Heart right ventricle (tissue), 16 donors: ENCODE measurements around the gene ACOX3. TPM values are rescaled to one million over a fixed set of nuclear protein-coding genes. Genes with fewer than 3 reads are reported as not detected.

Experiments
- ATAC-seq, 8 donors: fragments of 200-7000 bp; cut with Tn5 transposase; one replicate each; pipeline ENCODE4 v1.9.1; 2020; ENCODE audit warnings: mild to moderate bottlenecking in 8 of 8, moderate library complexity in 8 of 8, moderate number of reproducible peaks in 1 of 8
- DNase-seq, 2 donors: peaks; one replicate each; pipeline ENCODE4 v3.0.0-alpha.2; 2020
- H3K27ac ChIP-seq, 10 donors: fragments of 200-600 bp; sonication (generic) in 2 of 10; one replicate each; pipeline versions ENCODE4 v1.5.0 to v1.8.0; 2020 to 2022; ENCODE audit warnings: mild to moderate bottlenecking in 3 of 10
- H3K27me3 ChIP-seq, 7 donors: fragments of 200-600 bp; one replicate each; pipeline ENCODE4 v1.8.0; 2021 to 2022; ENCODE audit warnings: mild to moderate bottlenecking in 2 of 7
- H3K36me3 ChIP-seq, 9 donors: fragments of 200-600 bp; sonication (generic) in 1 of 9; one replicate each; pipeline versions ENCODE4 v1.5.0 to v1.8.0; 2020 to 2022; ENCODE audit warnings: mild to moderate bottlenecking in 2 of 9
- H3K4me1 ChIP-seq, 9 donors: fragments of 200-600 bp; sonication (generic) in 1 of 9; one replicate each; pipeline versions ENCODE4 v1.5.0 to v1.8.0; 2020 to 2022; ENCODE audit warnings: mild to moderate bottlenecking in 4 of 9
- H3K4me3 ChIP-seq, 10 donors: fragments of 200-600 bp; sonication (generic) in 2 of 10; one replicate each; pipeline versions ENCODE4 v1.5.0 to v1.8.0; 2020 to 2022; ENCODE audit warnings: mild to moderate bottlenecking in 7 of 10, moderate library complexity in 2 of 10
- H3K9me3 ChIP-seq, 11 donors: fragments of 200-600 bp in 10 of 11; sonication (generic) in 2 of 11; one replicate each; pipeline versions ENCODE4 v1.5.0 to v1.8.0; 2013 to 2022; ENCODE audit warnings: mild to moderate bottlenecking in 2 of 11, control low read depth in 1 of 11, moderate library complexity in 1 of 11
- CTCF ChIP-seq, 9 donors: fragments of 200-600 bp; sonication (generic) in 2 of 9; IDR thresholded peaks; one replicate each; pipeline versions ENCODE4 v1.5.0 to v1.8.0; 2021 to 2022; ENCODE audit warnings: antibody characterized with exemption in 9 of 9, mild to moderate bottlenecking in 5 of 9, moderate library complexity in 1 of 9
- WGBS, 2 donors: extraction: QIAGEN DNeasy Blood & Tissue Kit; methylation state at CpG; one replicate each; pipeline ENCODE4 v1.1.7; 2013; ENCODE audit warnings: inconsistent platforms in 1 of 2; 5-methylcytosine and 5-hydroxymethylcytosine counted together
- intact Hi-C, 10 donors: fragments of 100-400 bp; cut with DNase I; formaldehyde crosslinking; loops; one replicate each; pipeline versions ENCODE4 v1.11.1 to v1.14.2; 2022
- polyA plus RNA-seq, 2 donors: library from polyadenylated mRNA; stranded (reverse); fragments of 200-250 nt; gene quantifications; one replicate each; pipeline ENCODE4 v1.2.3, GENCODE V29; 2013
- total RNA-seq, 10 donors: library from RNA; stranded (reverse); fragmentation: NEBNext Ultra II Directional in 3 of 10; extraction: Animal tissue kit (Norgen Biotek cat#: 25700) in 3 of 10; gene quantifications; one replicate each; pipeline versions ENCODE4 v1.2.1 to v1.2.4, GENCODE V29; 2021 to 2023
- donor health status: Arrhythmogenic right ventricular cardiomyopathy.
- donor health status: ischemic (EF 13 %, LVEDD 7.1; RV severe dilation, severe dysfunction).
- donor health status: healthy with polysubstance abuse.
- donor health status: DM: no; HTN: yes; CAD: no.
- donor health status: DM: no; HTN: no; CAD: no.
- donor health status: ischemic (EF 25% LVEDD 6.9; RV normal size, moderate dysfunction).
- donor health status: ischemic (EF 25% LVEDD 5.7; RV mildly dilated, moderate dysfunction).
- donor health status: healthy.
- donor health status: DM: yes; HTN: yes; CAD: no.
- donor health status: Ischemic cardiomyopathy.
- donor health status: ischemic (EF 35%, LVEDD 5.7; RV mildly dilated, moderate dysfunction).
- donor health status: nonischemic (EF 11% LVEDD 7.7; RV severe dilation, severe dysfunction).
- donor health status: DM: yes; HTN: yes; CAD: no.
- donor health status: PGD.
- donor health status: ischemic (EF 29% LVEDD 5.4; RV normal size, mild dysfunction).
- donor health status: nonischemic (EF 23%, LVEDD 6.1; RV moderate dilation, normal function).

Gene ACOX3
- total and polyA plus RNA-seq, 12 donors: 17.9 to 28.9 (median 25.4) TPM

DNA sequence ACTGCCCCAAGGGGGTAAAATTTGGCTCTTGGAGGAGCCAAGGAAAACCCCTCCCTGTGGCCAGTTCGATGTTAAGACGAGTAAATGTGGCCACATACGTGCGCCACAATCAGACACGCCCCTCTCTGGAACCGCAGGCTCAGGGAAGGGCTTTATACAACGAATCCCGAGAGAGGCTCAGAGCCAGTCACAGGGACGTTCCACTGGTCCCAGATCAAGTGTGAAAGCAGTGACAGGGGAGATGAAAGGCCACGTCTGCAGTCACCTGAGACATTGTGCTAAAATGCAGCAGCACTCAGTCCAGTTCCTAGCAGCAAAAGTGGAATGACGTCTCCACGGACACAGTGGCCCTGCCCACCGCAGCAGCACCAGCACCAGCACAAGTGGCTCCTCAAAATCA is 68.0 kb downstream of the ACOX3 start:
- WGBS, 2 donors: 48 to 64% methylated on average over 13 of the region's 13 CpGs
- Histone ChIP-seq H3K4me3 (no peak overlapping the region), H3K9me3 (peaks cover 0 to 5% (median 0%) of the 10 kb centered on the region in 11 donors), H3K27ac (peak overlapping the region in 8 of 10 donors; percentile 23 to 77 (median 61)), H3K4me1 (peaks cover 0 to 13% (median 0%) of the 10 kb centered on the region in 9 donors), H3K27me3 (no peaks in the 10 kb centered on the region), H3K36me3 (peaks cover 0 to 54% (median 0%) of the 10 kb centered on the region in 9 donors)
- ATAC-seq (peak in 7 of 8 donors; percentile 28 to 77 (median 49)), DNase-seq (peak in 1 of 2 donors; percentile 35)
- intact Hi-C loops: no loop called here
- TF ChIP-seq CTCF (IDR thresholded peaks at IDR 0.05): no peak

GRCh38 chr4:8371596-8371995 is 68.9 kb downstream of the ACOX3 start:
- Histone ChIP-seq H3K27me3 (no peaks in the 10 kb centered on the region), H3K27ac (peak overlapping the region in 6 of 10 donors; percentile 34 to 80 (median 68)), H3K4me1 (peaks cover 0 to 13% (median 0%) of the 10 kb centered on the region in 9 donors), H3K4me3 (no peak overlapping the region), H3K9me3 (peaks cover 0 to 5% (median 0%) of the 10 kb centered on the region in 11 donors), H3K36me3 (peaks cover 0 to 54% (median 1%) of the 10 kb centered on the region in 9 donors)
- DNase-seq: no peak
- intact Hi-C loops: no loop called here
- no peak for TF ChIP-seq CTCF (IDR thresholded peaks at IDR 0.05)
- WGBS, 2 donors: 97 to 98% methylated on average over 20 of the region's 20 CpGs
- ATAC-seq: no peak

- Histone ChIP-seq H3K27me3 (no peaks in the 10 kb centered on the region), H3K36me3 (peaks cover 0 to 55% (median 7%) of the 10 kb centered on the region in 9 donors), H3K4me3 (no peak overlapping the region), H3K27ac (peak overlapping the region in 7 of 10 donors; percentile 34 to 80 (median 58)), H3K9me3 (peaks cover 0 to 5% (median 0%) of the 10 kb centered on the region in 11 donors), H3K4me1 (peaks cover 0 to 13% (median 0%) of the 10 kb centered on the region in 9 donors)
- DNase-seq (peak; percentile 72 to 78), ATAC-seq (peak; percentile 63 to 90 (median 78))
- WGBS, 2 donors: 65 to 67% methylated on average over 24 of the region's 24 CpGs
- intact Hi-C loops: no loop called here
- TF ChIP-seq CTCF (IDR thresholded peaks at IDR 0.05): no peak
Observed at GRCh38 chr4:8370835-8371595, 69.5 kb downstream of the ACOX3 start.

DNA sequence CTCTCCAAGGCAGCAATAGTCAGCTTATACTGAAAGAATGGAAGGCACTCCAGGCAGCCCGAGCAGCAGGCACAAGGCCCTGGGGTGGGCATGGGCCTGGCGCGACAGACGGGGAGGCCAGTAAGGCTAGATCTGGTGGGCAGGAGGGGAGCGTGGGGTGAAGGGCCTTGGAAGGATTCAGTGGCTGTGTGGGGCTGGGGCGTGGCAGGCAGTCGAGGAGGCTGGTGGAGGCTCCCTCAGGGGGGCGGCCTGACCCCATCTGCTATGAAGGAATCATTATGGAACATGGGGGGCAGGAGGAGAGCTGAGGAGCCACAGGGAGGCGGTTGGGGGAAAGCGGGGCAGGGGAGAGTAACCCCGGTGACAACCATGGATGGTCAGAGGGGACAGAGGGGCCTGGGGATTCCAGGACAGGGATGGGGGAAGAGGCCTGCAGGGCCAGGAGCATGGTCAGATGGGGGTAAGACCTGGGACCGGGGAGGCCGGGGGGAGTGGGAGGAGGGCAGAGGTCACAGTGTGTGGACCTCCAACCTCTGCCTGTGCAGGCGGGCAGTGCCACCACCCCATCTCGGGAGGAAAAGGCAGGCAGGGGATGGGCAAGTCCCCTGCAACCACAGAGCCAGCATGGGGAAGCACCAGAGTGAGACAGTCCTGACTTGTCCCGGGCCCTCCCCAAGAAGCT is 70.3 kb downstream of the ACOX3 start:
- 92 to 95% methylated on average over 16 of the region's 16 CpGs for WGBS, 2 donors
- Histone ChIP-seq H3K27me3 (no peaks in the 10 kb centered on the region), H3K9me3 (peaks cover 0 to 5% (median 0%) of the 10 kb centered on the region in 11 donors), H3K27ac (peak overlapping the region in 7 of 10 donors; percentile 4 to 53 (median 34)), H3K4me3 (no peak overlapping the region), H3K4me1 (peaks cover 0 to 13% (median 0%) of the 10 kb centered on the region in 9 donors), H3K36me3 (peaks cover 0 to 56% (median 13%) of the 10 kb centered on the region in 9 donors)
- intact Hi-C loops: no loop called here
- TF ChIP-seq CTCF (IDR thresholded peaks at IDR 0.05): no peak
- ATAC-seq (peak in 3 of 8 donors; percentile 1 to 11 (median 3)), DNase-seq (no peak)
